Neural cell (in vitro differentiated cells): ENCODE measurements around the gene MED13L.

Experiments
- EP300 ChIP-seq: fragments of 450-650 bp; conservative IDR thresholded peaks from 2 replicates; pipeline ENCODE4 v1.6.1; 2014; ENCODE audit warnings: antibody characterized with exemption, mild to moderate bottlenecking, moderate library complexity; ENCODE audit not compliant: poor library complexity, severe bottlenecking
- EZH2 ChIP-seq: fragments of 200-600, 300-800 bp; shearing (Covaris generic), sonication (generic); IDR thresholded peaks from 2 replicates; pipeline ENCODE4 v1.6.1; 2014; ENCODE audit warnings: antibody characterized with exemption, low read length, borderline replicate concordance, mild to moderate bottlenecking; ENCODE audit not compliant: insufficient read depth, poor library complexity, severe bottlenecking
- MXI1 ChIP-seq: fragments of 450-650 bp; conservative IDR thresholded peaks from 2 replicates; pipeline ENCODE4 v1.6.1; 2014; ENCODE audit warnings: antibody characterized with exemption, mild to moderate bottlenecking; ENCODE audit not compliant: poor library complexity, severe bottlenecking
- POLR2AphosphoS5 ChIP-seq: IDR thresholded peaks from 2 replicates; pipeline ENCODE4 v1.6.1; 2012
- RAD21 ChIP-seq: fragments of 450-650 bp; conservative IDR thresholded peaks from 2 replicates; pipeline ENCODE4 v1.6.1; 2014; ENCODE audit warnings: antibody characterized with exemption, mild to moderate bottlenecking, moderate library complexity
- SMC3 ChIP-seq: fragments of 450-650 bp; conservative IDR thresholded peaks from 2 replicates; pipeline ENCODE4 v1.6.1; 2014; ENCODE audit warnings: antibody characterized with exemption, mild to moderate bottlenecking, moderate library complexity; ENCODE audit not compliant: poor library complexity
- TAF1 ChIP-seq: IDR thresholded peaks from 2 replicates; pipeline ENCODE4 v1.6.1; 2012; ENCODE audit warnings: low read depth
- TF ChIP-seq, protein P1 (sequence below): fragments of 450-650 bp; IDR thresholded peaks from 2 replicates; pipeline ENCODE4 v1.5.1; 2014; ENCODE audit warnings: antibody characterized with exemption, mild to moderate bottlenecking, moderate library complexity; ENCODE audit not compliant: poor library complexity, severe bottlenecking
- TF ChIP-seq, protein P2 (sequence below): IDR thresholded peaks from 2 replicates; pipeline ENCODE4 v1.6.1; 2012; ENCODE audit warnings: borderline replicate concordance

DNA sequence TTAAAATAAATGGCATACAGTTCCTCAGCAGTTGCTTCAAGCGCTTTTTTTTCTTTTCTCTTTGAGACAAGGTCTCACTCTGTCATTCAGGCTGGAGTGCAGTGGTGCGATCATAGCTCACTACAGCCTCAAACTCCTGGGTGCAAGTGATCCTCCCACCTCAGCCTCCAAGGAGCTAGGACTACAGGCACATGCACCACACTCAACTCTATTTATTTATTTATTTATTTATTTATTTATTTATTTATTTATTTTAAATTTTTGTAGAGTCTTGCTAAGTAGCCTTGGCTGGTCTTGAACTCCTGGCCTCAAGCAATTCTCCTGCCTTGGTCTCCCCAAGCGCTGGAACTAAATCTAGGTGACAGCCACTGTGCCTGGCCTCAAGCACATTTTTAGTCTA, 132.0 kb downstream of the MED13L start:
- TF ChIP-seq POLR2AphosphoS5: no peak
- no peak for TF ChIP-seq TAF1
- TF ChIP-seq, protein P1, sequence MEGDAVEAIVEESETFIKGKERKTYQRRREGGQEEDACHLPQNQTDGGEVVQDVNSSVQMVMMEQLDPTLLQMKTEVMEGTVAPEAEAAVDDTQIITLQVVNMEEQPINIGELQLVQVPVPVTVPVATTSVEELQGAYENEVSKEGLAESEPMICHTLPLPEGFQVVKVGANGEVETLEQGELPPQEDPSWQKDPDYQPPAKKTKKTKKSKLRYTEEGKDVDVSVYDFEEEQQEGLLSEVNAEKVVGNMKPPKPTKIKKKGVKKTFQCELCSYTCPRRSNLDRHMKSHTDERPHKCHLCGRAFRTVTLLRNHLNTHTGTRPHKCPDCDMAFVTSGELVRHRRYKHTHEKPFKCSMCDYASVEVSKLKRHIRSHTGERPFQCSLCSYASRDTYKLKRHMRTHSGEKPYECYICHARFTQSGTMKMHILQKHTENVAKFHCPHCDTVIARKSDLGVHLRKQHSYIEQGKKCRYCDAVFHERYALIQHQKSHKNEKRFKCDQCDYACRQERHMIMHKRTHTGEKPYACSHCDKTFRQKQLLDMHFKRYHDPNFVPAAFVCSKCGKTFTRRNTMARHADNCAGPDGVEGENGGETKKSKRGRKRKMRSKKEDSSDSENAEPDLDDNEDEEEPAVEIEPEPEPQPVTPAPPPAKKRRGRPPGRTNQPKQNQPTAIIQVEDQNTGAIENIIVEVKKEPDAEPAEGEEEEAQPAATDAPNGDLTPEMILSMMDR: no peak
- no peak for TF ChIP-seq EZH2
- no peak for TF ChIP-seq EP300
- TF ChIP-seq, protein P2, sequence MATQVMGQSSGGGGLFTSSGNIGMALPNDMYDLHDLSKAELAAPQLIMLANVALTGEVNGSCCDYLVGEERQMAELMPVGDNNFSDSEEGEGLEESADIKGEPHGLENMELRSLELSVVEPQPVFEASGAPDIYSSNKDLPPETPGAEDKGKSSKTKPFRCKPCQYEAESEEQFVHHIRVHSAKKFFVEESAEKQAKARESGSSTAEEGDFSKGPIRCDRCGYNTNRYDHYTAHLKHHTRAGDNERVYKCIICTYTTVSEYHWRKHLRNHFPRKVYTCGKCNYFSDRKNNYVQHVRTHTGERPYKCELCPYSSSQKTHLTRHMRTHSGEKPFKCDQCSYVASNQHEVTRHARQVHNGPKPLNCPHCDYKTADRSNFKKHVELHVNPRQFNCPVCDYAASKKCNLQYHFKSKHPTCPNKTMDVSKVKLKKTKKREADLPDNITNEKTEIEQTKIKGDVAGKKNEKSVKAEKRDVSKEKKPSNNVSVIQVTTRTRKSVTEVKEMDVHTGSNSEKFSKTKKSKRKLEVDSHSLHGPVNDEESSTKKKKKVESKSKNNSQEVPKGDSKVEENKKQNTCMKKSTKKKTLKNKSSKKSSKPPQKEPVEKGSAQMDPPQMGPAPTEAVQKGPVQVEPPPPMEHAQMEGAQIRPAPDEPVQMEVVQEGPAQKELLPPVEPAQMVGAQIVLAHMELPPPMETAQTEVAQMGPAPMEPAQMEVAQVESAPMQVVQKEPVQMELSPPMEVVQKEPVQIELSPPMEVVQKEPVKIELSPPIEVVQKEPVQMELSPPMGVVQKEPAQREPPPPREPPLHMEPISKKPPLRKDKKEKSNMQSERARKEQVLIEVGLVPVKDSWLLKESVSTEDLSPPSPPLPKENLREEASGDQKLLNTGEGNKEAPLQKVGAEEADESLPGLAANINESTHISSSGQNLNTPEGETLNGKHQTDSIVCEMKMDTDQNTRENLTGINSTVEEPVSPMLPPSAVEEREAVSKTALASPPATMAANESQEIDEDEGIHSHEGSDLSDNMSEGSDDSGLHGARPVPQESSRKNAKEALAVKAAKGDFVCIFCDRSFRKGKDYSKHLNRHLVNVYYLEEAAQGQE: no peak
- TF ChIP-seq RAD21: no peak
- TF ChIP-seq SMC3: no peak
- TF ChIP-seq MXI1: no peak
